MM.1S (cell line): ENCODE measurements around the gene KCNQ2.

Experiments
- DNase-seq: peaks from one replicate; pipeline ENCODE4 v3.0.0-alpha.2; 2015
- H2AFZ ChIP-seq: fragments of 300-600 bp; sonication (generic); 2 replicates; pipeline ENCODE4 v1.6.0; 2016; ENCODE audit warnings: antibody characterized with exemption, low read length
- H3F3A ChIP-seq: fragments of 300-600 bp; sonication (generic); 2 replicates; pipeline ENCODE4 v1.6.1; 2016; ENCODE audit warnings: mild to moderate bottlenecking, antibody characterized with exemption, low read length, moderate library complexity, mixed read lengths; ENCODE audit not compliant: insufficient read depth
- H3K27ac ChIP-seq: fragments of 300-600 bp; sonication (generic); 2 replicates; pipeline ENCODE4 v1.5.1; 2016; ENCODE audit warnings: mild to moderate bottlenecking, low read length
- H3K27me3 ChIP-seq: fragments of 300-600 bp; sonication (generic); replicated peaks from 2 replicates; pipeline ENCODE4 v1.6.0; 2016; ENCODE audit warnings: low read length; ENCODE audit not compliant: insufficient read depth
- H3K36me3 ChIP-seq: fragments of 300-600 bp; sonication (generic); replicated peaks from 2 replicates; pipeline ENCODE4 v1.6.1; 2016; ENCODE audit warnings: mild to moderate bottlenecking, low read length, mixed read lengths; ENCODE audit not compliant: insufficient read depth
- H3K4me1 ChIP-seq: fragments of 300-600 bp; sonication (generic); 2 replicates; pipeline ENCODE4 v1.6.1; 2016; ENCODE audit warnings: low read length, mixed read lengths
- H3K4me2 ChIP-seq: fragments of 300-600 bp; sonication (generic); 2 replicates; pipeline ENCODE4 v1.6.0; 2016; ENCODE audit warnings: low read depth, low read length
- H3K4me3 ChIP-seq: fragments of 300-600 bp; sonication (generic); 2 replicates; pipeline ENCODE4 v1.5.1; 2016; ENCODE audit warnings: low read length, mixed read lengths
- H3K79me2 ChIP-seq: fragments of 300-600 bp; sonication (generic); 2 replicates; pipeline ENCODE4 v1.6.1; 2016; ENCODE audit warnings: mixed run types, low read length, mixed read lengths
- H3K9ac ChIP-seq: fragments of 300-600 bp; sonication (generic); 2 replicates; pipeline ENCODE4 v1.6.1; 2016; ENCODE audit warnings: low read length, mixed read lengths
- H3K9me2 ChIP-seq: fragments of 300-600 bp; sonication (generic); replicated peaks from 2 replicates; pipeline ENCODE4 v1.6.1; 2016; ENCODE audit warnings: mild to moderate bottlenecking, low read length, mixed read lengths; ENCODE audit not compliant: insufficient read depth
- H3K9me3 ChIP-seq: fragments of 300-600 bp; sonication (generic); replicated peaks from 2 replicates; pipeline ENCODE4 v1.6.1; 2016; ENCODE audit warnings: mild to moderate bottlenecking, low read length, mixed read lengths; ENCODE audit not compliant: insufficient read depth
- H4K20me1 ChIP-seq: fragments of 300-600 bp; sonication (generic); 2 replicates; pipeline ENCODE4 v1.6.1; 2016; ENCODE audit warnings: mild to moderate bottlenecking, low read length, moderate library complexity, mixed read lengths; ENCODE audit not compliant: insufficient read depth
- EZH2 ChIP-seq: fragments of 300-600 bp; sonication (generic); optimal IDR thresholded peaks from 2 replicates; pipeline ENCODE3; 2017; ENCODE audit warnings: low read depth, mild to moderate bottlenecking, antibody characterized with exemption, low read length, mixed read lengths
- EZH2phosphoT487 ChIP-seq: fragments of 300-600 bp; sonication (generic); IDR thresholded peaks from 2 replicates; pipeline ENCODE4 v1.6.1; 2018; ENCODE audit warnings: antibody characterized with exemption, low read length
- TF ChIP-seq, protein P1 (sequence below): fragments of 300-600 bp; sonication (generic); IDR thresholded peaks from 2 replicates; pipeline ENCODE4 v1.5.1; 2016; ENCODE audit warnings: antibody characterized with exemption, low read length, mixed read lengths

KCNQ2 gene

DNA sequence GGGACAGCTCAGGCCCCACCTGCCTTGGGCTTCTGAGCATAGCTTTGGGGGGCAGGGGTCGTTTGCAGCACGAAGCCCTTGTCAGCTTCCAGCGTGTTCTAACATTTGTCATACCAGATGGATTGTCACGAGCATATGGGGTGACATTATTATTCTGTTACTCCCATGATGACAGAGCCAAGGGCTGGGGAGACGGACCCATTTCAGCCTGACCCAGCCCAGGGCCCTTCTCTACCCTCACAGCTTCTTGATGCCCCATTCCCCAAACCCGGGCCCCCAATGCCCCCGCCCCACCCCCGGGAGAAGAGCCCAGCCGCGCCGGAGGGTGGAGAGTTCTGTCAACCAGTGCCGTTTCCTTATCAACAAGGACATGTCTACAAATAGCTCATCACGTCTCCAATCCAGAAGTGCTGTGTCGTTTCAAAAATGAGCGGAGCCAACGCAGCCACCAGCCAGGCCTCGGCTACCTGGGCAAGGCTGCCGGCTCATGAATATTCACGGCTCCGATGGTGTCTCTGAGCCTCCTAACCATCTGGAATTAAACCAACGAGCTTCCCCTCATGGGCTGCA is 101.8 kb downstream of the KCNQ2 start:
- Histone ChIP-seq H3K36me3 (no peaks in the 10 kb centered on the region), H3F3A (no peaks in the 10 kb centered on the region), H2AFZ (no peak overlapping the region), H3K4me1 (no peaks in the 10 kb centered on the region), H3K79me2 (no peaks in the 10 kb centered on the region), H3K9ac (no peak overlapping the region), H3K27ac (no peak overlapping the region), H3K27me3 (peaks cover 86% of the 10 kb centered on the region), H3K4me2 (no peak overlapping the region), H3K9me3 (no peaks in the 10 kb centered on the region), H4K20me1 (no peaks in the 10 kb centered on the region), H3K9me2 (no peaks in the 10 kb centered on the region), H3K4me3 (no peak overlapping the region)
- TF ChIP-seq EZH2phosphoT487 (no peak), EZH2 (no peak)
- TF ChIP-seq, protein P1, sequence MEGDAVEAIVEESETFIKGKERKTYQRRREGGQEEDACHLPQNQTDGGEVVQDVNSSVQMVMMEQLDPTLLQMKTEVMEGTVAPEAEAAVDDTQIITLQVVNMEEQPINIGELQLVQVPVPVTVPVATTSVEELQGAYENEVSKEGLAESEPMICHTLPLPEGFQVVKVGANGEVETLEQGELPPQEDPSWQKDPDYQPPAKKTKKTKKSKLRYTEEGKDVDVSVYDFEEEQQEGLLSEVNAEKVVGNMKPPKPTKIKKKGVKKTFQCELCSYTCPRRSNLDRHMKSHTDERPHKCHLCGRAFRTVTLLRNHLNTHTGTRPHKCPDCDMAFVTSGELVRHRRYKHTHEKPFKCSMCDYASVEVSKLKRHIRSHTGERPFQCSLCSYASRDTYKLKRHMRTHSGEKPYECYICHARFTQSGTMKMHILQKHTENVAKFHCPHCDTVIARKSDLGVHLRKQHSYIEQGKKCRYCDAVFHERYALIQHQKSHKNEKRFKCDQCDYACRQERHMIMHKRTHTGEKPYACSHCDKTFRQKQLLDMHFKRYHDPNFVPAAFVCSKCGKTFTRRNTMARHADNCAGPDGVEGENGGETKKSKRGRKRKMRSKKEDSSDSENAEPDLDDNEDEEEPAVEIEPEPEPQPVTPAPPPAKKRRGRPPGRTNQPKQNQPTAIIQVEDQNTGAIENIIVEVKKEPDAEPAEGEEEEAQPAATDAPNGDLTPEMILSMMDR, result no peak
- DNase-seq, result no peak

DNA sequence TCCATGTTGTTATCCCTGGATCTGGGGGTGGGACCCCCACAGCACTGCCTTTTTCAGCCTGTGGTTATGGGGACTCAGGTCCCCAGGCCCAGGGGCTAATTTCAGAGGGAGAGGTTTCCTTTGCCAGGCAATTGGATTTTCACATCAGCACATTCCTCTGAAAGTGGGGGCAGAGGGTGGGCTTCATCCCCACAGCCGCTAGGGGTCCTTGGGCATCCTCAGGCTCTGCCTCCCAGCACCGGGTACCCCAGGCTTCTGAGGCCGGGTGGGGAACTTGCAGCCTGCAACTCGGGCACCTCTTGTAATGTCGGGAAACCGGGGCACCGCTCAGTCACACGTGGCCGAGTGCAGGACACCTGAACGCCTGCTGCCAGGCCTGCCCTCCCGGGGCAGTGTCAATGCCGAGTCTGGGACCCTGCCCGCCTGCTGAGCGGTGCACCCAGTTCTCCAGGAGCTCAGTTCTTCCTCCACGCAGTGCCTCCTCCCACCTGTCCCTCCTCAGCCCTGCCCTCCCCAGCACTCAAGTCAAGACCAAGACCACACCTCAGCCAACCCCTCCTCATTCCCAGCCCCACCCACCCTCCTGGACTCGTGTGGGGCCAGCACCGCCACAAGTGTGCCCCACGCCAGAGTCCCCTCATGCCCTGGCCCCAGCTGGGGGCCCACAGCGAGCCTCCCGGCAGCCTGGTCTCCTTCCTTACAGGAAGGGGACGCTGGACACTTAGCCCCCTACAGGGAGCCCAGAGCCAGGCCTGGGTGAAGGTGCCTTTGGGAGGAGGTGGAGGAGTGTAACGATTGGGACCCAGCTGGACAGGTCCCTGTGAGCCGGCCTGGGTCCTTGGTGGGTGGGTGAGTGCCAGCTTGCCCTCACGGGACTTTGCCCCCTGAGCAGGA is 102.5 kb downstream of the KCNQ2 start:
- Histone ChIP-seq H3K9ac (no peak overlapping the region), H3K27me3 (peaks cover 91% of the 10 kb centered on the region), H3K4me3 (no peak overlapping the region), H4K20me1 (no peaks in the 10 kb centered on the region), H3K79me2 (no peaks in the 10 kb centered on the region), H3K9me3 (no peaks in the 10 kb centered on the region), H2AFZ (no peak overlapping the region), H3K4me2 (no peak overlapping the region), H3F3A (no peaks in the 10 kb centered on the region), H3K4me1 (no peaks in the 10 kb centered on the region), H3K27ac (no peak overlapping the region), H3K36me3 (no peaks in the 10 kb centered on the region), H3K9me2 (no peaks in the 10 kb centered on the region)
- DNase-seq, result no peak
- TF ChIP-seq, protein P1, result no peak
- TF ChIP-seq EZH2phosphoT487 (no peak), EZH2 (no peak)

DNA sequence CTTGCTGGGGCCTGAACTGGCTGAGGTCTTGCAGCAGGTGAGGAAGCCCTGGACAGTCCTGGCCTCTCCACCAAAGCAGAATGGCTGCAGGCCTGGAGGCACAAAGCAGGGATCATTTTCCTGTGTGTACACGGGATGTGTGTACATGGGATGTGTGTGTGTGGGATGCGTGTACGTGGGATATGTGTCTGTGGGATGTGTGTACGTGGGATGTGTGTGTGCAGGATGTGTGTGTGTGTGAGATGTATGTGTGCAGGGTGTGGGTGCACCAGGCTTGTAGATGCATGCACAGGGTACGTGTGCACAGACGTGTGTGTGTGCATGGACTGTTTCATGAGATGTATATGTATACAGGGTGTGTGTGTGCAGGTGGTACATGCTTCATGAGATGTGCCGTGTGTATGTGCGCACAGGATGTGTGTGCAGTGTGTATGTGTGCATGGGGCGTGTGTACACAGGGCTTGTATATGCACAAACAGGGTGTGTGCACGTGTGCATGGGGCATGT is 103.4 kb downstream of the KCNQ2 start:
- DNase-seq, result no peak
- TF ChIP-seq, protein P1, result no peak
- TF ChIP-seq EZH2phosphoT487 (no peak), EZH2 (no peak)
- H3K4me3 ChIP-seq, result no peak overlapping the region

More for the DNA sequence above, 103.4 kb downstream of the KCNQ2 start:
- Histone ChIP-seq H3K79me2 (no peaks in the 10 kb centered on the region), H3K36me3 (no peaks in the 10 kb centered on the region), H3K27me3 (peaks cover 91% of the 10 kb centered on the region), H3K9ac (no peak overlapping the region), H3K9me2 (no peaks in the 10 kb centered on the region), H3F3A (no peaks in the 10 kb centered on the region), H2AFZ (no peak overlapping the region), H4K20me1 (no peaks in the 10 kb centered on the region), H3K9me3 (no peaks in the 10 kb centered on the region), H3K27ac (no peak overlapping the region), H3K4me2 (no peak overlapping the region), H3K4me1 (no peaks in the 10 kb centered on the region)
